Measurements from ENCODE around the gene SARS2.
"Not testable (repeated sequence)": the region's sequence is repeated elsewhere in the genome, so short reads cannot be mapped to it uniquely, and the experiment has no call there.

The SARS2 gene

GRCh38 chr19:38966149-38966548, 35.6 kb upstream of the SARS2 start:
- not testable (repeated sequence) for H3K4me1 ChIP-seq (ENCODE audit: control insufficient read depth, insufficient read depth, low read length); H3K27ac ChIP-seq (ENCODE audit: low read length); H3K4me3 ChIP-seq (ENCODE audit: low read length in 2 of 2); H3K27me3 ChIP-seq (ENCODE audit: control insufficient read depth in 1 of 2, insufficient read depth in 2 of 2, low read length in 2 of 2); H3K9ac ChIP-seq (ENCODE audit: low read length in 2 of 2); H3K36me3 ChIP-seq (ENCODE audit: control insufficient read depth in 2 of 2, insufficient read depth in 2 of 2, low read length in 2 of 2); H3K9me3 ChIP-seq (ENCODE audit: control insufficient read depth in 2 of 2, low read length in 2 of 2)

GRCh38 chr19:38964738-38965137, 34.2 kb upstream of the SARS2 start:
- Histone ChIP-seq H3K36me3 (ENCODE audit: control insufficient read depth in 2 of 2, insufficient read depth in 2 of 2, low read length in 2 of 2) (peaks cover 0 to 8% of the 10 kb centered on the region in 2 donors), H3K4me1 (ENCODE audit: control insufficient read depth, insufficient read depth, low read length) (peaks cover 3% of the 10 kb centered on the region), H3K9me3 (ENCODE audit: control insufficient read depth in 2 of 2, low read length in 2 of 2) (no peaks in the 10 kb centered on the region), H3K27me3 (ENCODE audit: control insufficient read depth in 1 of 2, insufficient read depth in 2 of 2, low read length in 2 of 2) (no peaks in the 10 kb centered on the region), H3K27ac (ENCODE audit: low read length) (no peak overlapping the region), H3K4me3 (ENCODE audit: low read length in 2 of 2) (no peak overlapping the region), H3K9ac (ENCODE audit: low read length in 2 of 2) (no peak overlapping the region)

- Histone ChIP-seq H3K27me3 (ENCODE audit: control insufficient read depth in 1 of 2, insufficient read depth in 2 of 2, low read length in 2 of 2) (no peaks in the 10 kb centered on the region), H3K4me3 (ENCODE audit: low read length in 2 of 2) (no peak overlapping the region), H3K36me3 (ENCODE audit: control insufficient read depth in 2 of 2, insufficient read depth in 2 of 2, low read length in 2 of 2) (peaks cover 0 to 2% of the 10 kb centered on the region in 2 donors), H3K9ac (ENCODE audit: low read length in 2 of 2) (no peak overlapping the region), H3K27ac (ENCODE audit: low read length) (no peak overlapping the region), H3K4me1 (ENCODE audit: control insufficient read depth, insufficient read depth, low read length) (peaks cover 3% of the 10 kb centered on the region), H3K9me3 (ENCODE audit: control insufficient read depth in 2 of 2, low read length in 2 of 2) (no peaks in the 10 kb centered on the region)
These were observed 29.1 kb upstream of the SARS2 start for GRCh38 chr19:38959618-38960017.

GRCh38 chr19:38958301-38958700, 27.7 kb upstream of the SARS2 start:
- H3K27ac ChIP-seq (ENCODE audit: low read length): no peak overlapping the region
- peaks cover 0 to 2% of the 10 kb centered on the region in 2 donors for H3K36me3 ChIP-seq (ENCODE audit: control insufficient read depth in 2 of 2, insufficient read depth in 2 of 2, low read length in 2 of 2)
- no peaks in the 10 kb centered on the region for H3K27me3 ChIP-seq (ENCODE audit: control insufficient read depth in 1 of 2, insufficient read depth in 2 of 2, low read length in 2 of 2)
- H3K9me3 ChIP-seq (ENCODE audit: control insufficient read depth in 2 of 2, low read length in 2 of 2): no peaks in the 10 kb centered on the region
- H3K9ac ChIP-seq (ENCODE audit: low read length in 2 of 2): no peak overlapping the region
- no peak overlapping the region for H3K4me3 ChIP-seq (ENCODE audit: low read length in 2 of 2)
- peaks cover 3% of the 10 kb centered on the region for H3K4me1 ChIP-seq (ENCODE audit: control insufficient read depth, insufficient read depth, low read length)

GRCh38 chr19:38956264-38956663, 25.7 kb upstream of the SARS2 start:
- Histone ChIP-seq H3K9ac (ENCODE audit: low read length in 2 of 2) (no peak overlapping the region), H3K4me3 (ENCODE audit: low read length in 2 of 2) (no peak overlapping the region), H3K9me3 (ENCODE audit: control insufficient read depth in 2 of 2, low read length in 2 of 2) (no peaks in the 10 kb centered on the region), H3K36me3 (ENCODE audit: control insufficient read depth in 2 of 2, insufficient read depth in 2 of 2, low read length in 2 of 2) (peaks cover 0 to 4% of the 10 kb centered on the region in 2 donors), H3K27me3 (ENCODE audit: control insufficient read depth in 1 of 2, insufficient read depth in 2 of 2, low read length in 2 of 2) (no peaks in the 10 kb centered on the region), H3K27ac (ENCODE audit: low read length) (no peak overlapping the region), H3K4me1 (ENCODE audit: control insufficient read depth, insufficient read depth, low read length) (no peaks in the 10 kb centered on the region)

GRCh38 chr19:38953677-38954076, 23.1 kb upstream of the SARS2 start:
- Histone ChIP-seq H3K4me1 (ENCODE audit: control insufficient read depth, insufficient read depth, low read length) (peaks cover 9% of the 10 kb centered on the region), H3K4me3 (ENCODE audit: low read length in 2 of 2) (no peak overlapping the region), H3K9ac (ENCODE audit: low read length in 2 of 2) (no peak overlapping the region), H3K27ac (ENCODE audit: low read length) (no peak overlapping the region), H3K9me3 (ENCODE audit: control insufficient read depth in 2 of 2, low read length in 2 of 2) (no peaks in the 10 kb centered on the region), H3K36me3 (ENCODE audit: control insufficient read depth in 2 of 2, insufficient read depth in 2 of 2, low read length in 2 of 2) (peaks cover 0 to 4% of the 10 kb centered on the region in 2 donors), H3K27me3 (ENCODE audit: control insufficient read depth in 1 of 2, insufficient read depth in 2 of 2, low read length in 2 of 2) (no peaks in the 10 kb centered on the region)

- H3K9ac ChIP-seq (ENCODE audit: low read length in 2 of 2): no peak overlapping the region
- no peak overlapping the region for H3K27ac ChIP-seq (ENCODE audit: low read length)
- H3K36me3 ChIP-seq (ENCODE audit: control insufficient read depth in 2 of 2, insufficient read depth in 2 of 2, low read length in 2 of 2): peaks cover 0 to 2% of the 10 kb centered on the region in 2 donors
- H3K27me3 ChIP-seq (ENCODE audit: control insufficient read depth in 1 of 2, insufficient read depth in 2 of 2, low read length in 2 of 2): no peaks in the 10 kb centered on the region
- H3K4me1 ChIP-seq (ENCODE audit: control insufficient read depth, insufficient read depth, low read length): peaks cover 9% of the 10 kb centered on the region
- H3K9me3 ChIP-seq (ENCODE audit: control insufficient read depth in 2 of 2, low read length in 2 of 2): no peaks in the 10 kb centered on the region
- H3K4me3 ChIP-seq (ENCODE audit: low read length in 2 of 2): no peak overlapping the region
These were observed 22.0 kb upstream of the SARS2 start for GRCh38 chr19:38952395-38953165.

- Histone ChIP-seq H3K27me3 (ENCODE audit: control insufficient read depth in 1 of 2, insufficient read depth in 2 of 2, low read length in 2 of 2) (no peaks in the 10 kb centered on the region), H3K4me3 (ENCODE audit: low read length in 2 of 2) (no peak overlapping the region), H3K36me3 (ENCODE audit: control insufficient read depth in 2 of 2, insufficient read depth in 2 of 2, low read length in 2 of 2) (peaks cover 4 to 9% of the 10 kb centered on the region in 2 donors), H3K4me1 (ENCODE audit: control insufficient read depth, insufficient read depth, low read length) (peaks cover 9% of the 10 kb centered on the region), H3K9me3 (ENCODE audit: control insufficient read depth in 2 of 2, low read length in 2 of 2) (no peaks in the 10 kb centered on the region), H3K27ac (ENCODE audit: low read length) (no peak overlapping the region), H3K9ac (ENCODE audit: low read length in 2 of 2) (no peak overlapping the region)
These were observed 20.6 kb upstream of the SARS2 start for GRCh38 chr19:38951187-38951586.

GRCh38 chr19:38949580-38950367, 19.2 kb upstream of the SARS2 start:
- Histone ChIP-seq H3K27me3 (ENCODE audit: control insufficient read depth in 1 of 2, insufficient read depth in 2 of 2, low read length in 2 of 2) (no peaks in the 10 kb centered on the region), H3K9ac (ENCODE audit: low read length in 2 of 2) (no peak overlapping the region), H3K4me1 (ENCODE audit: control insufficient read depth, insufficient read depth, low read length) (peaks cover 9% of the 10 kb centered on the region), H3K36me3 (ENCODE audit: control insufficient read depth in 2 of 2, insufficient read depth in 2 of 2, low read length in 2 of 2) (peaks cover 4 to 13% of the 10 kb centered on the region in 2 donors), H3K9me3 (ENCODE audit: control insufficient read depth in 2 of 2, low read length in 2 of 2) (no peaks in the 10 kb centered on the region), H3K27ac (ENCODE audit: low read length) (no peak overlapping the region), H3K4me3 (ENCODE audit: low read length in 2 of 2) (peak overlapping the region; percentile 51 to 69)

- Histone ChIP-seq H3K9ac (ENCODE audit: low read length in 2 of 2) (no peak overlapping the region), H3K9me3 (ENCODE audit: control insufficient read depth in 2 of 2, low read length in 2 of 2) (no peaks in the 10 kb centered on the region), H3K27ac (ENCODE audit: low read length) (no peak overlapping the region), H3K36me3 (ENCODE audit: control insufficient read depth in 2 of 2, insufficient read depth in 2 of 2, low read length in 2 of 2) (peaks cover 4 to 17% of the 10 kb centered on the region in 2 donors), H3K4me1 (ENCODE audit: control insufficient read depth, insufficient read depth, low read length) (peaks cover 9% of the 10 kb centered on the region), H3K27me3 (ENCODE audit: control insufficient read depth in 1 of 2, insufficient read depth in 2 of 2, low read length in 2 of 2) (no peaks in the 10 kb centered on the region), H3K4me3 (ENCODE audit: low read length in 2 of 2) (no peak overlapping the region)
These were observed 15.9 kb upstream of the SARS2 start for GRCh38 chr19:38946229-38947010.
